AG10803 (cell line): ENCODE results near the gene AGT.

Experiments used
- DNase-seq: peaks from one replicate; pipeline ENCODE4 v3.0.0; 2010; ENCODE audit warnings: low read depth
- H3K4me3 ChIP-seq: 2 replicates; pipeline ENCODE4 v1.5.1; 2011; ENCODE audit warnings: mild to moderate bottlenecking, low read length, control low read depth
- TF ChIP-seq, protein P1 (sequence below): conservative IDR thresholded peaks from 2 replicates; pipeline ENCODE4 v1.5.1; 2011; ENCODE audit warnings: mild to moderate bottlenecking, low read length, control low read depth, inconsistent platforms

AGT gene

DNA sequence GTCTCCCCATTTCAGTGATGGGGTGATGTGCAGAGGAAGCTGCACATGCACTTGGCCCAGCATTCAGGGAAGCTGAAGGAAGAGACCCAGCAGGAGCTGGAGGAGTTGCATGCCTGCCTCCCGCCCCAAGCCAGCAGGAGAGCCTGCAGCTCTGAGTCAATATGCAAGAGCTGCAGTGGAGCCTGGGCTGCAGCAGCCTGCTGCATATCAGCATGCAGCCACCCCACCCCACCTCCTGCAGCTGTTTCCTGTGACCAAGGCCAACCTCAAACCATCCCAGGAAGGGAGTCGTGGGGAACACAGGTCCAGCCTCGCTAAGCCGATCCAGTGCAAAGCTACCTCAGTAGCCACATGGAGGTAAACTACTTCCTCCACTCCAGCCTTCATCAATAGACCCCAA lies 18.9 kb downstream of the AGT start:
- no peak for DNase-seq
- no peak overlapping the region for H3K4me3 ChIP-seq
- TF ChIP-seq, protein P1, sequence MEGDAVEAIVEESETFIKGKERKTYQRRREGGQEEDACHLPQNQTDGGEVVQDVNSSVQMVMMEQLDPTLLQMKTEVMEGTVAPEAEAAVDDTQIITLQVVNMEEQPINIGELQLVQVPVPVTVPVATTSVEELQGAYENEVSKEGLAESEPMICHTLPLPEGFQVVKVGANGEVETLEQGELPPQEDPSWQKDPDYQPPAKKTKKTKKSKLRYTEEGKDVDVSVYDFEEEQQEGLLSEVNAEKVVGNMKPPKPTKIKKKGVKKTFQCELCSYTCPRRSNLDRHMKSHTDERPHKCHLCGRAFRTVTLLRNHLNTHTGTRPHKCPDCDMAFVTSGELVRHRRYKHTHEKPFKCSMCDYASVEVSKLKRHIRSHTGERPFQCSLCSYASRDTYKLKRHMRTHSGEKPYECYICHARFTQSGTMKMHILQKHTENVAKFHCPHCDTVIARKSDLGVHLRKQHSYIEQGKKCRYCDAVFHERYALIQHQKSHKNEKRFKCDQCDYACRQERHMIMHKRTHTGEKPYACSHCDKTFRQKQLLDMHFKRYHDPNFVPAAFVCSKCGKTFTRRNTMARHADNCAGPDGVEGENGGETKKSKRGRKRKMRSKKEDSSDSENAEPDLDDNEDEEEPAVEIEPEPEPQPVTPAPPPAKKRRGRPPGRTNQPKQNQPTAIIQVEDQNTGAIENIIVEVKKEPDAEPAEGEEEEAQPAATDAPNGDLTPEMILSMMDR = no peak

GRCh38 chr1:230694464-230694863 lies 19.5 kb downstream of the AGT start:
- DNase-seq = no peak
- H3K4me3 ChIP-seq = no peak overlapping the region
- TF ChIP-seq, protein P1 = no peak

- no peak overlapping the region for H3K4me3 ChIP-seq
- TF ChIP-seq, protein P1 = no peak
- no peak for DNase-seq
Measured at GRCh38 chr1:230693777-230694176, 20.1 kb downstream of the AGT start.

GRCh38 chr1:230693221-230693620 lies 20.7 kb downstream of the AGT start:
- TF ChIP-seq, protein P1 = no peak
- H3K4me3 ChIP-seq = no peak overlapping the region
- no peak for DNase-seq

DNA sequence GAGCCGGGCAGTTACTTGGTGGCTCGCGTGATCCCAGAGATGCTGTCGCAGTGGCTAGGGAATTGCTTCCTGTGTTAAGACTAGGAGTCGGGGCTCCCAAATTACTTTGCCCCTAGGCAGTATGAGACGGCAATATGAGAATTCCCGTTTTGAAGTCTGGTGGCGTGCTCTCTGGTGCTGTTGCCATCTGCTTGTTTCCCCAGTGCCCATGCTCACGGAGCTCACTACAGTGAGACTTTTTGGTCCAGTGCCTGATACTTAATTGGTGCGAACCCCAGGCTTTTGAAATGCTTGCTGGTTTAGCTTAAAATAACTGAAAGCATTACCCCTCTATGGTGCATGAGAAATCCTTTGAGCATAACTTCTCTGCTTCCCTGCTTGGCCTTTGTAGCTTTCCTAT lies 22.3 kb downstream of the AGT start:
- DNase-seq = no peak
- no peak overlapping the region for H3K4me3 ChIP-seq
- TF ChIP-seq, protein P1 = no peak

DNA sequence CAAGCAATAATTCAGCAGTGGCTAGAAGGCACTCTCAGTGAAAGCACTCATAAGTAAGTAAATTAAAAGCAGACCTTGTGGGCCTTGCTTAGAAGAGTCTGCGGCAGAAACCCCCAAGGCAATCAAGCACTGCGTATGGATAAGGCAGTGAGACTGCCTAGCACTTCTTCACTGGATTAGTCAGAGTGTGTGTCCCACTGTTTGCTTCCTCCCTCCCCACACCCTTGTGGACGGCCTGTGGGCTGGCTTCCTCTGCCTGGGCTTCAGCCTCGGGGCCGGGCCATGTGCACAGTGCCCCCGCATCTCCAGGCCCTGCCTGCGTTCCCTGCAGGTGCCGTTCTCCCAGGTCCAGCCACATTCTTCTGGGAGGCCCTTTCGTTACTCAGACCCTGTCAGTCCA lies 23.8 kb downstream of the AGT start:
- TF ChIP-seq, protein P1 = no peak
- H3K4me3 ChIP-seq = no peak overlapping the region
- DNase-seq = no peak

DNA sequence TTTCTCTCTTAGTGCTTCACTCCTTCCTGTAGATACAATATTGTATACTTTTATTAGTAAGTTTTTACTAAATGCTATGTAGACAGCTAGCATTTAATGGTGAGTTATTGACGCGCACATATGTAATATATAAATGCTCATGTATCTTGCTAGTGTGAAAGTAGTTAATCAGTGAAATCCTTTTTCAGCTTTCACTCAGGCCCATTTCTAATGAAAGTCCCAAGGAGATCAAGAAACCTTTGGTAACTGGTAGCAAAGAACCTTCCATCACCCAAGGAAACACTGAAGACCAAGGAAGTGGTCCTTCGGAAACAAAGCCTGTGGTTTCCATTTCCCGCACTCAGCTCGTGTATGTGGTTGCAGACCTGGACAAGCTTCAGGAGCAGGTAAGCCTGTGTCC lies 27.2 kb downstream of the AGT start:
- TF ChIP-seq, protein P1 = no peak
- DNase-seq = no peak
- H3K4me3 ChIP-seq = no peak overlapping the region
